ENCODE data around the gene LGALS1. TPM values are rescaled to one million over a fixed set of nuclear protein-coding genes. Genes with fewer than 3 reads are reported as not detected.

LGALS1 gene
- total RNA-seq, 1 experiment from 2014 or later, result 1,080 TPM

DNA sequence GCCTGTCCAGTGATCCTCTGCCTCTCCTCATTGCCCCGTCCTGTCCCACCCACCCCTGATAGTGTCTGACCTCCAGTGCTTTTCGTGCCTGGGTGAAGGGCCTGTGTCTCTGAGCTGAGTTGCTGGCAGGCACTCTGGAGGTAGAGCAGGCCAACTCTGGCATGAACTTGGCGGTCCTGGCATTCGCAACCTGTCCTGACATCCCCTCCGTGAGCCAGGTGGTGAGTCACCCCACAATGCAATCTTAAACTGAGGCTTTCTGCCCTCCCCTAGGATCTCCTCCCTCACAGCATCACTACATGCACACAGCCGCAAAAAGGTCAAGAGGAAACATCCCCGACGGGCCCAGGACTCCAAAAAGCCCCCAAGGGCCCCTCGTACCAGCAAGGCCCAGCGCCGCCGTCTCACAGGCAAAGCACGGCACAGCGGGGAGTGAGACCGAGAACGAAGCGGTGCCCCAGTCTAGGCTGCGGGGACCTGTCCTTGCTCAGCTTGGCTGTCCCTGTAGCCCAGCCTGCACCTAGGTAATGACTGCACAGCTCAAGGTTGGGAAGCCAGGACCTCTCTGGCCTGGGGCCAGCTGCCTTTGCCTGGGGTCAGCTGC lies 15.6 kb downstream of the LGALS1 start:
- intact Hi-C loops (cut with micrococcal nuclease), result no loop called here
- no peak overlapping the region for H3K9ac ChIP-seq (ENCODE audit: low read length)
- TF ChIP-seq ZFX (IDR thresholded peaks at IDR 0.05) (no peak), TCF7L2 (IDR thresholded peaks at IDR 0.05; ENCODE audit: borderline replicate concordance, extremely low read depth, insufficient read depth, insufficient read length) (no peak), SIN3A (IDR thresholded peaks at IDR 0.05; ENCODE audit: low read depth) (no peak), JUND (IDR thresholded peaks at IDR 0.05) (no peak), FOSL1 (IDR thresholded peaks at IDR 0.05; ENCODE audit: low read depth) (no peak), EGR1 (IDR thresholded peaks at IDR 0.05; ENCODE audit: low read depth) (no peak), RAD21 (IDR thresholded peaks at IDR 0.05; ENCODE audit: low read depth) (no peak), POLR2A (IDR thresholded peaks at IDR 0.05; ENCODE audit: borderline replicate concordance, extremely low read depth, insufficient read depth, insufficient read length) (no peak), ELF1 (IDR thresholded peaks at IDR 0.05; ENCODE audit: borderline replicate concordance, low read depth) (no peak), CEBPB (IDR thresholded peaks at IDR 0.05; ENCODE audit: low read depth) (no peak), SRF (IDR thresholded peaks at IDR 0.05; ENCODE audit: low read depth) (no peak), ZNF274 (IDR thresholded peaks at IDR 0.05; ENCODE audit: low read depth, low read length) (no peak), EZH2phosphoT487 (IDR thresholded peaks at IDR 0.05; ENCODE audit: borderline replicate concordance) (no peak), EZH2 (IDR thresholded peaks at IDR 0.05) (no peak), YY1 (IDR thresholded peaks at IDR 0.05; ENCODE audit: extremely low read depth, insufficient replicate concordance, low read depth, low read length) (no peak), POLR2AphosphoS5 (IDR thresholded peaks at IDR 0.05; ENCODE audit: low read depth, low read length) (no peak)
- TF ChIP-seq, protein P1, sequence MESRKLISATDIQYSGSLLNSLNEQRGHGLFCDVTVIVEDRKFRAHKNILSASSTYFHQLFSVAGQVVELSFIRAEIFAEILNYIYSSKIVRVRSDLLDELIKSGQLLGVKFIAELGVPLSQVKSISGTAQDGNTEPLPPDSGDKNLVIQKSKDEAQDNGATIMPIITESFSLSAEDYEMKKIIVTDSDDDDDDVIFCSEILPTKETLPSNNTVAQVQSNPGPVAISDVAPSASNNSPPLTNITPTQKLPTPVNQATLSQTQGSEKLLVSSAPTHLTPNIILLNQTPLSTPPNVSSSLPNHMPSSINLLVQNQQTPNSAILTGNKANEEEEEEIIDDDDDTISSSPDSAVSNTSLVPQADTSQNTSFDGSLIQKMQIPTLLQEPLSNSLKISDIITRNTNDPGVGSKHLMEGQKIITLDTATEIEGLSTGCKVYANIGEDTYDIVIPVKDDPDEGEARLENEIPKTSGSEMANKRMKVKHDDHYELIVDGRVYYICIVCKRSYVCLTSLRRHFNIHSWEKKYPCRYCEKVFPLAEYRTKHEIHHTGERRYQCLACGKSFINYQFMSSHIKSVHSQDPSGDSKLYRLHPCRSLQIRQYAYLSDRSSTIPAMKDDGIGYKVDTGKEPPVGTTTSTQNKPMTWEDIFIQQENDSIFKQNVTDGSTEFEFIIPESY (IDR thresholded peaks at IDR 0.05; ENCODE audit: extremely low read depth, insufficient replicate concordance, low read length), result no peak
- TF ChIP-seq, protein P2, sequence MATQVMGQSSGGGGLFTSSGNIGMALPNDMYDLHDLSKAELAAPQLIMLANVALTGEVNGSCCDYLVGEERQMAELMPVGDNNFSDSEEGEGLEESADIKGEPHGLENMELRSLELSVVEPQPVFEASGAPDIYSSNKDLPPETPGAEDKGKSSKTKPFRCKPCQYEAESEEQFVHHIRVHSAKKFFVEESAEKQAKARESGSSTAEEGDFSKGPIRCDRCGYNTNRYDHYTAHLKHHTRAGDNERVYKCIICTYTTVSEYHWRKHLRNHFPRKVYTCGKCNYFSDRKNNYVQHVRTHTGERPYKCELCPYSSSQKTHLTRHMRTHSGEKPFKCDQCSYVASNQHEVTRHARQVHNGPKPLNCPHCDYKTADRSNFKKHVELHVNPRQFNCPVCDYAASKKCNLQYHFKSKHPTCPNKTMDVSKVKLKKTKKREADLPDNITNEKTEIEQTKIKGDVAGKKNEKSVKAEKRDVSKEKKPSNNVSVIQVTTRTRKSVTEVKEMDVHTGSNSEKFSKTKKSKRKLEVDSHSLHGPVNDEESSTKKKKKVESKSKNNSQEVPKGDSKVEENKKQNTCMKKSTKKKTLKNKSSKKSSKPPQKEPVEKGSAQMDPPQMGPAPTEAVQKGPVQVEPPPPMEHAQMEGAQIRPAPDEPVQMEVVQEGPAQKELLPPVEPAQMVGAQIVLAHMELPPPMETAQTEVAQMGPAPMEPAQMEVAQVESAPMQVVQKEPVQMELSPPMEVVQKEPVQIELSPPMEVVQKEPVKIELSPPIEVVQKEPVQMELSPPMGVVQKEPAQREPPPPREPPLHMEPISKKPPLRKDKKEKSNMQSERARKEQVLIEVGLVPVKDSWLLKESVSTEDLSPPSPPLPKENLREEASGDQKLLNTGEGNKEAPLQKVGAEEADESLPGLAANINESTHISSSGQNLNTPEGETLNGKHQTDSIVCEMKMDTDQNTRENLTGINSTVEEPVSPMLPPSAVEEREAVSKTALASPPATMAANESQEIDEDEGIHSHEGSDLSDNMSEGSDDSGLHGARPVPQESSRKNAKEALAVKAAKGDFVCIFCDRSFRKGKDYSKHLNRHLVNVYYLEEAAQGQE (IDR thresholded peaks at IDR 0.05; ENCODE audit: low read depth), result no peak
- TF ChIP-seq, protein P3, sequence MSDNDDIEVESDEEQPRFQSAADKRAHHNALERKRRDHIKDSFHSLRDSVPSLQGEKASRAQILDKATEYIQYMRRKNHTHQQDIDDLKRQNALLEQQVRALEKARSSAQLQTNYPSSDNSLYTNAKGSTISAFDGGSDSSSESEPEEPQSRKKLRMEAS (IDR thresholded peaks at IDR 0.05), result no peak
- TF ChIP-seq, protein P4, sequence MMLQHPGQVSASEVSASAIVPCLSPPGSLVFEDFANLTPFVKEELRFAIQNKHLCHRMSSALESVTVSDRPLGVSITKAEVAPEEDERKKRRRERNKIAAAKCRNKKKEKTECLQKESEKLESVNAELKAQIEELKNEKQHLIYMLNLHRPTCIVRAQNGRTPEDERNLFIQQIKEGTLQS (IDR thresholded peaks at IDR 0.05), result no peak

More for the DNA sequence above, 15.6 kb downstream of the LGALS1 start:
- DNase-seq (ENCODE audit: low read depth, low spot score) (no peak), ATAC-seq (no peak)
- Histone ChIP-seq H3K9me3 (ENCODE audit: control insufficient read depth in 1 of 2, insufficient read depth in 1 of 2, low read depth in 1 of 2, low read length in 2 of 2) (no peaks in the 10 kb centered on the region), H3K27me3 (ENCODE audit: insufficient read depth, low read length) (no peaks in the 10 kb centered on the region), H3K27ac (ENCODE audit: low read depth, low read length) (no peak overlapping the region), H3K4me1 (ENCODE audit: control insufficient read depth in 1 of 2, insufficient read depth in 2 of 2, low read length in 2 of 2) (peaks cover 23 to 34% of the 10 kb centered on the region in 2 experiments), H3K4me3 (replicated peaks in 1 of 2; ENCODE audit: low read depth in 1 of 2, low read length in 2 of 2) (no peak overlapping the region), H2AFZ (ENCODE audit: low read depth, low read length, poor library complexity, severe bottlenecking) (no peak overlapping the region), H3K79me2 (ENCODE audit: insufficient read depth, low read length) (peaks cover 28% of the 10 kb centered on the region), H3K4me2 (ENCODE audit: low read length) (no peak overlapping the region), H3K36me3 (ENCODE audit: control insufficient read depth in 1 of 2, insufficient read depth in 2 of 2, low read length in 2 of 2) (peaks cover 10 to 40% of the 10 kb centered on the region in 2 experiments; a peak in 3 of 4 replicates), H4K20me1 (ENCODE audit: insufficient read depth) (peaks cover 4% of the 10 kb centered on the region; the same call in 1 of the 2 replicates), H3K9me2 (ENCODE audit: insufficient read depth) (no peaks in the 10 kb centered on the region)
- no TSS peak for BruUV-seq (replicated peaks)
- ChIA-PET RAD21 (ENCODE audit: low non-redundant PET in 1 of 2, low total read pairs in 2 of 2, uncharacterized antibody in 2 of 2, unreplicated experiment in 2 of 2) (no interaction called here), CTCF (no interaction called here), POLR2A (no interaction called here)

Data from HCT116 (cell line).